ENCODE results near the gene TMC6.
"Not testable (repeated sequence)": the region's sequence is repeated elsewhere in the genome, so short reads cannot be mapped to it uniquely, and the experiment has no call there.

Gene TMC6

GRCh38 chr17:78143214-78144146 lies 14.9 kb upstream of the TMC6 start:
- no peak for DNase-seq (ENCODE audit: low read depth)
- no peak overlapping the region for H3K4me3 ChIP-seq (ENCODE audit: low read depth, low read length)
- TF ChIP-seq CTCF (IDR thresholded peaks at IDR 0.05; ENCODE audit: control insufficient read depth, extremely low read depth, insufficient read depth): no peak

GRCh38 chr17:78142119-78142861 lies 13.7 kb upstream of the TMC6 start:
- TF ChIP-seq CTCF (IDR thresholded peaks at IDR 0.05; ENCODE audit: control insufficient read depth, extremely low read depth, insufficient read depth): no peak
- H3K4me3 ChIP-seq (ENCODE audit: low read depth, low read length): no peak overlapping the region
- DNase-seq (ENCODE audit: low read depth): peak; percentile 50

- H3K4me3 ChIP-seq (ENCODE audit: low read depth, low read length): no peak overlapping the region
- TF ChIP-seq CTCF (IDR thresholded peaks at IDR 0.05; ENCODE audit: control insufficient read depth, extremely low read depth, insufficient read depth): no peak
- DNase-seq (ENCODE audit: low read depth): no peak
Measured at GRCh38 chr17:78141437-78142118, 13.0 kb upstream of the TMC6 start.

GRCh38 chr17:78140169-78141051 lies 11.9 kb upstream of the TMC6 start:
- peak; percentile 91 for DNase-seq (ENCODE audit: low read depth)
- TF ChIP-seq CTCF (IDR thresholded peaks at IDR 0.05; ENCODE audit: control insufficient read depth, extremely low read depth, insufficient read depth): no peak
- no peak overlapping the region for H3K4me3 ChIP-seq (ENCODE audit: low read depth, low read length)

- DNase-seq (ENCODE audit: low read depth); H3K4me3 ChIP-seq (ENCODE audit: low read depth, low read length): not testable (repeated sequence)
Measured at GRCh38 chr17:78139861-78140168, 11.3 kb upstream of the TMC6 start.

- DNase-seq (ENCODE audit: low read depth): no peak
- H3K4me3 ChIP-seq (ENCODE audit: low read depth, low read length): no peak overlapping the region
- no peak for TF ChIP-seq CTCF (IDR thresholded peaks at IDR 0.05; ENCODE audit: control insufficient read depth, extremely low read depth, insufficient read depth)
Measured at GRCh38 chr17:78138204-78139060, 9.9 kb upstream of the TMC6 start.
